Measurements from ENCODE around the gene BAHCC1.
"Not testable (repeated sequence)": the region's sequence is repeated elsewhere in the genome, so short reads cannot be mapped to it uniquely, and the experiment has no call there.

The BAHCC1 gene

DNA sequence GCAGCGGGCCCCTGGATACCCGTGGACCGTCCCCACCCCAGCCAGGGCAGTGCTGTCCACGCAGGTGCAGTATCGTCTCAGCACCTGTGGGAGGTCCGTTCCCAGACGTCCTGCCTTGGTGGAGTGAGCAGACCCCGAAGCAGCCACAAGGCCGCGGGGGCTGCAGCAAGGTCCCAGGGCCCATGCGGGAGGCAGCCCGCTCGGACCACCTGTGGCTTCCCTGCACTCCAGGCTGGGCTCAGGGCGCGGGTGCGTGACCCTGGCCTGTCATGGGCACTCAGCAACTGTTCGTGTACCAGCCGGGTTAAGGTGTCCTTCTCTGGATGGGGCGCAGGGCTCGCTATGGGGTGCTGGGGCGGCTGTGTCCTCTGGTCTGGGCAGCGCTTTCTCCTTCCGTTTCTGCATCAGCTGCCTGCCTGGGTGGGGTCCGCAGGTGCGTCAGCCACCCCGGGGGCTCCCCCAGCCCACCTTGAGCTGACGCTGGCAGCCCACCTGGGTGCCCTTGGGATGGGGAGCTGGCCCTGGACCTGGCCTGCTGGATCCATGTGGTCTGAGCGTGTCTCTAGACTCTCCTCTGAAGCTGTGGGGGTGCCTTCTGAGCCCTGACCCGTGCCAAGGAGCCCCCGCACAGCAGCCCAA lies 18.4 kb downstream of the BAHCC1 start:
- no peak for DNase-seq (ENCODE audit: low spot score)

DNA sequence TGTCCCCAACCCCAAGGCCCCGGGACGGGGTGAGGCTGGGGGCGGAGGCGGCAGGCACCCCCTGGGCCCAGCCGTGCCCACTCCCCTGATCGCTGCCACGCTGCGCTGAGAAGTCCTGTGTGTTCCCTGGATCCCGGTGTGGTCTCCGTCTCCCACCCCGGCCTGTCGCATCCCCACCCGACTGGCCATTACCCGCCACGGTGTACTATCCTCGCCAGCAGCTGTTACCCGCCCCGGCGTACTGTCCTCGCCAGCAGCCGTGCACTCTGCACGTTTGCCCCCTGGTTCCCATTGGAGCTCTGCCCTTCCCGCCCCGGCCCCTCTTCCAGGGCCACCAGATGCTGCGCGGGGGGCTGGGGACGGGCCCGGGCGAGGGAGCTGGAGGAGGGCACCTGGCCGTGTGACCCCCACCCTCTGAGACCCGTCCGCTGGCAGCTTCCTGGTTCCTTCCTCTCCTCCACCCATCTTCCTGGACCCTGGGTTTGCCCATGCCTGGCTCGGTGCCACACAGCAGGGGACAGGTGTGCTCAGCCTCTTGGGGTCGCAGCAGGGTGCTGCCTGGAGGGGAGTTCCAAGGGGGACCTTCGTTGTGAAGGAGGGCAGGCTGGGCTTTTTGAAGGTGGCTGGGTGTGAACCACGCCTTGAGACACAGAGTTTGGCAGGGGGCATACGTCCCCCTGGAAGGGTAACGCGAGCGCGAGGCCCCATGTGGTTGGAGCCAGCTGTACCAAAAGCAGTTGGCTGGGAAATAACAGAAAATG lies 19.7 kb downstream of the BAHCC1 start:
- DNase-seq (ENCODE audit: low spot score): no peak

DNA sequence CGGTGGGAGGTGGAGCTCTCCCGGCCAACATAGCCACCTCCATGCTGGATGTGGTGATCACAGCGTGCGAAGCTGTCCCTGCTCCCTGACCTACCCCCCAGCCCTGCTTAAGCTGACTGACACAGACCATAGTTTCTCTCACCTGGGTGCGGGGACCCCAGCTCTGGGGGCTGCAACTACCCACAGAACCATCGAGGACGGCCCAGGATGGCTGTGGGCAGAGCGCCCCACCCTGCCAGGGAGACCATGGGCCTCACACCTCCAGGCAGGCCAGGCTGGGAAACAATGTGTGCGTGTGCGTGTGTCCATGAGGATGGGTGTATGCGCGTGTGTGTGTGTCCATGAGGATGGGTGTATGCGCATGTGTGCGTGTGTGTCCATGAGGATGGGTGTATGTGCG lies 20.4 kb downstream of the BAHCC1 start:
- no peak for DNase-seq (ENCODE audit: low spot score)

DNA sequence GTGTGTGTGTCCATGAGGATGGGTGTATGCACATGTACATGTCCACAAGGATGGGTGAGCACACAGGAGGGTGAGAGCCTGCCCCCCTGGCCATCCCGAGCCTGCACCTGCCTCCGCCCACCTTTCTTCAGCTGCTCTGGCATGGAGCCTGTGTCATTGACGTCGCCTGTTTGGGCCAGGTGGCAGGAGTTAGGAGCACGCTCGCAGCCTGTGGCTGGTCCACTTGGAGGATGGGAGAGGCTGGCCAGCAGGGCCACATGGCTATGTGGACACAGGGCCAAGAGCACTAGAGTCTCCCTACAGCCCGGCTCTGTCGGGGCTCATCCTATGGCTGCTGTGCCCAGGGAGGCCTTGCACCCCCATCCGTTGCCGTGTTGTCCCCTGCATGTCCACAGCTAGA lies 21.4 kb downstream of the BAHCC1 start:
- DNase-seq (ENCODE audit: low spot score): no peak

DNA sequence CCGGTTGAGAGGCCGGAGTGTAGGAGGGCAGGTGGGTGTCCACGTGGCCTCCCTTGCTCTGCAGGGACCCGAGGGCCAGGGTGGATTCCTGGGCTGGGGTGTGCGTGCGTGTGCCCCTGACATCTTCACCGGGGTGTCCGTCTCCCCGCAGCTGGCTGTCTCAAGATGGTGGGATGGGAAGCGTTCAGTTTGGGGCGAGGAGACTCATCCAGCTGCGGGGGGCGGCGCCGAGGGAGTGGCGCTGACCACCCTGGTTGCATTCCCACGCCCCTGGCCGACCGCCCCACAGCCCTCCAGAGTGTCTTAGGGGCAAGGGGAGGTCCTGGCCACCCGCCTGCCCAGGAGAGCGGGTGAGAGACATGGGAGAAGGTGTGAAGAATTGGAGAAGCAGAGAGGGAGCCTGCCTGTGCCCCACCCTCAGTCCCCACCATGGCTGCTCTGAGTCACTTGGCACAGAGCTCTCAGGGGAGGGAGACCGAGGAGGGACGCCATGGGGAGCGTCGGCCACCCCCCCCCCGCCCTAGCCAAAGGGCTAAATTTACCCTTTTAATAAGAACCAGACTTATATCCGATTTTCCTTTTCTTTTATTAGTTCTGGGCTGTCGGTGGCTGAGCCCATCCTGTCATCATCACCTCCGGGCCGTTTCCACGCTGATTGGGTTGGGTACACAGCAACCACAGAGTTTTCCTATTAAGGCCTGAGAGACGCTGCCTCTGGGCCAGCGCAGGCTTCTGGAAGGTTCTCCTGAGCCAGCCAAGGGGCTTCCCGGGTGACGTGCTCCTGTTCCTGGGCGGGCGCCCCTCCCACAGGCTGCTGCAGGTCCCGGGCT lies 22.0 kb downstream of the BAHCC1 start:
- DNase-seq (ENCODE audit: low spot score): no peak

DNA sequence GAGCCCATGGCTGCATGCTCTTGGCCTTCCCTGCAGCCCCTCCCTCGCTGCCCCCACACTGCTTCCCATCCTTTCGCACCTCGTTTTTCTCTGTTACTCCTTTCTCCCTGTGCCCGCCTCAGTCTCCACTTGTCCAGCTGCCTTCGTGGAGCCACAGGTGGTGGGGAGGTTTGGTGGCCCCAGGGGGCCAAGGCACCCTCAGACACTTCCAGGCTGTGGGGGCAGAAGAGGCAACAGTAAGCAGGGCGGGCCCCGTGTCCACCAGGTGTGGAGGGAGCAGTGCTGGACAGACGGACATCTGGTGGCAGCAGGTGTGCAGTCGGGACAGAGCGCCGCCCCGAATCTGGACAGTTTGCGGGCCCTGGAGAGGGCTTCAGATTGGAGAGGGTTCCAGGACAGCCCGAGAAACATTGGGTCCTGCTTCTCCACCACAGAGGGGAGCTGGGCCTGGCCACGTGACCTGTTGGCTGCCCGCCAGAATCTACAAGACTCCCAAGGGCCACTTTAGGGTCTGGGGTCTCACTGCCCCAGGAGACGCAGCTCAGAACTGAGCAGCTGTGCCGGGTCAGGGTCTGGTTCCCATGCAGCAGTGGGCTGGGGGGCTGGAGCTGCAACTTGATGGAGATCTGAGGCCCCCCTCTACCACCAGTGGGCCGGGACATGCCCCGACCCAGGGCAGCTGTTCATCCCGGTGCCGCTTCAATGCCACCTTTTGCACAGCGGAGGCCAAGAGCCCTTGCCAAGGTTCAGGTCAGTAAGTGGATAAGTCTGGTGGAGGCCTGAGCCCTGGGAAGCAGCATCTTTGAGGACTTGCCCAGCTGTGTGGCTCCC lies 22.8 kb downstream of the BAHCC1 start:
- DNase-seq (ENCODE audit: low spot score): no peak

DNA sequence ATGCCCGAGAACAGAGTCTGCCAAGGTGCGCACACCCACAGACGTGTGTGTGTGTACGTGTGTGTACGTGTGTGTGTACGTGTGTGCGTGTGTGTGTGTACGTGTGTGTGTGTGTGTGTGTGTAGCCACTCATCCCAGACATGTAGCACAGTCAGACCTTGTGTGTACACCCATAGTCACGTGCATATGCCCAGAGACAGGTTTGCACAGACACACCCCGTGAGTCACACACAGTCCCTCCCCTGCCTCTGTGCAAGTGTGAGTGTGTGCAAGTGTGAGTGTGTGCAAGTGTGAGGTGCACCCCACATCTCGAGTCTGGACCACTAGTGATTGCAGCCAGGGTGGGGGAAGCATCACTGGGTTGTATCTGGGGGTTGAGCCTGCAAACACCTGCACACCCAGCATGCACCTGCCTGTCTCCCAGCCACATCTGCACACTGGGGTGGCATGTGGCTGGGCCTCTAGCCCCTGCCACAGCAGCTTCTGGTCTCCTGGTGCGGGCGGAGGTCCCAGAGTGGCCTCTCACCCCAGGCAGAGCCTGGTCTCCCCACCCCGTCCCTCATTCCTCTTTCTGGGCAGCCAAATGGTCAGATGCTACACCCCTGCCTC lies 23.6 kb downstream of the BAHCC1 start:
- DNase-seq (ENCODE audit: low spot score): no peak

DNA sequence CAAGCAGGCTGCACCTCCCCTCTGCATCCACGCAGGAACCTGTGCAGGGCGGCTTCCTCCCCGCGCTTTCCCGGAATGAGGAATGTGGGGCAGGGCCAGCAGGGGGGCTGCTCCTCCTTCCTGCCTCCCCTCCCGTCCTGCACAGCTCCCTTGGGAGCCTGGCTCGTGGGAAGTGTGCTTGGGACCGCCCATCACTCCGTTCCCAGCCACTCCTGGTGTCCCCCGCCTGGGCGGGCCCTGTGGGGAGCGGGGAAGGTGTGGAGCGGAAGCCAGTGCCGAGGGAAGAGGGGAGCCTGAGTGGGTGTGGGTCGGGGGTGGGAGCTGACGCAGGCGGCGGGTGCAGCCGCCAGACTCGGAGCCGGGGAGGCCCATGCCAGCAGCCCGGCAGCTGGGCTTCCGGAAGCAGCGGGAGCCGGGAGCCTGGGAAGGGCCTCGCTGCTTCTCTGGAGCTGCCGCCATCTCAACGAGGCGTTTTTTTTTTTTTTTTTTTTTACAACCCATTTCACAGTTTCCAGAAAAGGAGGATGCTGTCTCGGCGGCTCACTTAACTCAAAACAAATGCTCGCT lies 24.1 kb downstream of the BAHCC1 start:
- peak; percentile 86 for DNase-seq (ENCODE audit: low spot score)

DNA sequence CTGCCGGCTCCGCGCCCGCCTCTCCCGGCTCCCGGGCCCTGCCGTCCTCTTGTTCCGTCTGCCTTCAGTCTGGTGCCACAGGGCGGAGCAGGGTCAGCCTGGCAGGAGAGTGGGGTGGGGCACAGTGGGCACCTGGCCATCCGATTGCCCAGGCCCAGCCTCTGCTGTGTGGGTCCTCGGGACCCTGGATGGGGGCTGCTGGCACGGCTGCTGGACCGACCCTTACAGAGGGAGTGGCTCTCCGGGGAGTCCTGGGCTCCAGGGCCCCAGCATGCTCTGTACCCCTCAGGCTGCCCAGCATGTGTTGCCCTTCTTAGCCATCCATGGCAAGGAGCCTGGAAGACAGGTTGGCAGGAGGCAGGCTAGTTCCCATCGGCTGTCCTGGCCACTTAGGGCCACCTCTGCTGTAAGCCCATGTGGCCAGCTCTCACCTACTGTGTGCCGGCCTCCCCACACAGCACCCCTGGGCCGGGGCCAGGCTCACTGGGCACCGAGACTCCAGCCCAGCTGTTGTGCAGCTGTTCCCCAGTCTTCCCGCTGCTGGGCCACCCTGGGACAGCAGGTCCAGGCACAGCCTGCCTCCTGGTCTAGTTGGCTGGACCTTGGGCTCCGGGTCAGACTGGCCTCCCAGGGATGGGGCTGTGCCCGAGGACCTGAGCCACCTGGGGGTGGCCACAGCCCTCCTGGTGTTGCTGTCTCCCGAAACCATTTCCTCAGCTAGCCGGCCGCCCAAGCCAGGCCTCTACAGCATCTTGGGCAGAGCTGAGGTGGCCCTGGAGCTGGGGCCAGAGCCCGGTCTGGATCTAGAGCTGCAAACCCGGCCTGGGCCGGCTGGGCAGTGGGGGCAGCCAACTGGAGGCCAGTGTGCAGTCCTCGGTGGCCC lies 24.9 kb downstream of the BAHCC1 start:
- DNase-seq (ENCODE audit: low spot score): no peak

DNA sequence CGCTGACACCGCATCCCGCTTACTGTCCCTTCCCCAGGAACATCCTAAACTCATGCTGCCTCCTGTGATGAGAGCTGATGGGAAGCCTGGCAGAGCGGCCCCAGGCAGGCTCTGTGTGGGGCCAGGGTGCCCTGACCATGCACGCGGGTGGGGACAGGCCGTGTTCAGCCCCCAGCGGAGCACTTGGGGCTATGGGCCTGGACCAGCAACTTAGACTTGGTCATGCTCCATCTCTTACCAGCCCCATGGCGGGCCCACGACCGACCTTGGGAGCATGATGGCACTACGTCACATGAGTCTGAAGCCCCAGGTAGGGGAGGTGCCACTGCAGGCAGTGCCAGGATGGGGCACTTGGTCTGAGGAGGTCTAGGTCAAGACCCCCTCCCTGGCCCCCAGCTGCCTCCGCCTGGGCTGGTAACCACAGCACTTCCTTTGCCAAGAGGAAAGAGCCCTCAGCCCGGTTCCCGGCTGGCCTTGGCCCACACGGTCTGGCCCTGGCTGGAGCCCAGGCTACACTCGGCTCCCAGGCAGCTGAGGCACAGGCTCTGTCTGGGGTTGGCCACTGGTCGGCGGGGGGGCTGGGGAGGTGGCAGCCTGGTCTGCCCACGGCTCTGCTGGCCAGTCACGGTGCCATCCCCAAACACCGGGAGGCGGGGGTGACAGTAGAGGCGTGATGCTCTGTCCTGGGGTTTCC lies 25.7 kb downstream of the BAHCC1 start:
- DNase-seq (ENCODE audit: low spot score): no peak

DNA sequence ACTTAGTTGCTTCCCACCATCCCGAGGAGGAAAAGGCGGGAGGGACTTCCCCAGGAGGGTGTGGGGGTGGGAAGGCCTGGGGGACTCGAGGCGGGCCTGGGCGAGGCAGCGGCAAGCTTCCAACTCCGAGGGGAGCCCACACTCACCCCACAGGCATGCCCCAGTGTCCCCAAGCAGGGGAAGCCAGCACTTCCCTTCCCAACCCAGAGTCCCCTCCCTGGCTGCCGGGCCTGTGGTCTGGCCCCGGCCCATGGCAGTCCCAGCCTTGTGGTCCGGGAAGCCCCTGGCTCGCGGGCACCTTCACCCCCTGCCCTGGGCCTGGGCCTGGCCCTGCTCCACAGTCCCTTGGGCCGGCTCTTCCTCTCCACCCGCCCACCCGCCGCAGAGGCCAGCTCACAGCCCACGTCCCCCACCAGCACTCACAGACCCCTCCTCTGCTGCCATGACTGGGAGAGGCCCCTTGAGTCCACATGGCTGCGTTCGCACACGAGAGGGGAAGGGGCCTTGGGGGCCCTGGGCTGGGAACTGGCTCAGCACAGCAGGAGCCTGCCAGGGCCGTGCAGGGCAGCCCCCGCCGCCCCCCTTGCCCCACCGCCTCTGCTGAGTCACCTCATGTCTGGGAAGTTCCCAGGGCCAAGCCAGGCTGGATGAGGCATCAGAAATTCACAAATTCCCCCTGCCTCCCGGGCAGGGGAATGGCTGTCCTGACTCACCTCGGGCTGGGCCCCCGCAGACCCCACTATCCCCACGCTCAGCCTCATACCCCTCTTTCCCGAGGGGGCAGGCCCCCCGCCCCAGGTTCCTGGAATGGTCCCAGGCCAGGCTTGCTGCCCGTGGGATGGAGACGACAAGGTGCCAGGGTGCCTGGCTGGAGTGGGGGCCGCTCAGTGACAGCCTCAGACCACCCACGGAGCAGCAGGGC lies 27.8 kb downstream of the BAHCC1 start:
- no peak for DNase-seq (ENCODE audit: low spot score)

DNA sequence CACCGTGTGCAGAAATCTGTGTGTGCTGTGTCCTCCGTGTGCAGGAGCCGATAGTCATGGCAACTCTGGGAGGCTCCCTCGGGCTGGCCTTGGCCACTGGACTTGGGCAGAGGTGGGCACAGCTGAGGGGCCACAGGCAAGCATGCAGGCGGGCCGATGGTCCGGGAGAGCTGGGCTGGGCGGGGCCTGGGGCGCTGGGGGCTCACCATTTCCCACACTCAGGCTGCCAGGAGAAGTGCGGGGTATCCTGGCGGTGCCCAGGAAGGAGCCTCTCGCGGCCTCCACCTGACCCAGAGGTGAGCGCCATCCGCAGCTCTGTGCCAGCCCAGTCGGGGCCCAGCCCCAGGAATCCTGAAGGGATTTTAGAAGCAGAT lies 28.4 kb downstream of the BAHCC1 start:
- no peak for DNase-seq (ENCODE audit: low spot score)

DNA sequence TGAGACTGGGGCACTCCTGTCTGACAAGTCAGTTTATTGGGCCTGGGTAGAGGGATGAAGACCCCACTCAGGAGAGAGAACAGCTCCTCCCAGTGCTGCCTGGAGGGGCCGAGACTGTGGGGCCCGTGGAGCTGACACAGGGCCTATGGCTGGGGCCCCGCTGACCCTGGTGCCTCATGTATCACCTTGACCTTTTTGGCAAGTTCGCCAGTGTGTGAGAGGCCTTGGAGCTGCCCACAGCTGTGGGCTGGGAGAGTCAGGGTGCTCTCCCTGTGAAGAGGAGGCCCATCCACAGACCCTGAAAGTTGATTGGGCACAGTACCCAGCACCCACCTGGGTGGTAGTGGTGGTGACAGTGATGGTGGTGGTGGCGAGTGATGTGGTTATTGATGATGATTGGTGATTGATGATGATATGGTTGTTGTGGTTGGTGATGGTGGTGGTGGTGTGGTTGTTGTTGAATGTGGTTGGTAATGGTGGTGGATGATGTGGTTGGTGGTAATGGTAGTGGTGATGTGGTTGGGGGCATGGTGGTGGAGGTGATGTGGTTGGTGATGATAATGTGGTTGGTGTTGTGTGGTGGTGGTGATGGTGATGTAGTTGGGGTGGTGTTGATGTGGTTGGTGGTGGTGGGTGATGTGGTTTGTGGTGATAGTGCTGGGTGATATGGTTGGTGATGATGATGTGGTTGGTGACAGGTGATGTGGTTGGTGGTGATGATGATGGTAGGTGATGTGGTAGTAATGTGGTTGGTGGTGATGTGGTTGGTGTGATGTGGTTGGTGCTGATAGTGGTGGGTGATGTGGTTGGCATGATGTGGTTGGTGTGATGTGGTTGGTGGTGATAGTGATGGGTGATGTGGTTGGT lies 29.1 kb downstream of the BAHCC1 start:
- no peak for DNase-seq (ENCODE audit: low spot score)

DNA sequence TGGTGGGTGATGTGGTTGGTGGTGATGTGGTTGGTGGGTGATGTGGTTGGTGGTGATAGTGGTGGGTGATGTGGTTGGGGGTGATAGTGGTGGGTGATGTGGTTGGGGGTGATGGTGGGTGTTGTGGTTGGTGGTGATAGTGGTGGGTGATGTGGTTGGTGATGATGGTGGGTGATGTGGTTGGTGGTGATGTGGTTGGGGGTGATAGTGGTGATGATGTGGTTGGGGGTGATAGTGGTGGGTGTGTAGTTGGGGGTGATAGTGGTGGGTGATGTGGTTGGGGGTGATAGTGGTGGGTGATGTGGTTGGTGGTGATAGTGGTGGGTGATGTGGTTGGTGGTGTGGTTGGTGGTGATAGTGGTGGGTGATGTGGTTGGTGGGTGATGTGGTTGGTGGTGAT lies 29.8 kb downstream of the BAHCC1 start:
- DNase-seq (ENCODE audit: low spot score): not testable (repeated sequence)

DNA sequence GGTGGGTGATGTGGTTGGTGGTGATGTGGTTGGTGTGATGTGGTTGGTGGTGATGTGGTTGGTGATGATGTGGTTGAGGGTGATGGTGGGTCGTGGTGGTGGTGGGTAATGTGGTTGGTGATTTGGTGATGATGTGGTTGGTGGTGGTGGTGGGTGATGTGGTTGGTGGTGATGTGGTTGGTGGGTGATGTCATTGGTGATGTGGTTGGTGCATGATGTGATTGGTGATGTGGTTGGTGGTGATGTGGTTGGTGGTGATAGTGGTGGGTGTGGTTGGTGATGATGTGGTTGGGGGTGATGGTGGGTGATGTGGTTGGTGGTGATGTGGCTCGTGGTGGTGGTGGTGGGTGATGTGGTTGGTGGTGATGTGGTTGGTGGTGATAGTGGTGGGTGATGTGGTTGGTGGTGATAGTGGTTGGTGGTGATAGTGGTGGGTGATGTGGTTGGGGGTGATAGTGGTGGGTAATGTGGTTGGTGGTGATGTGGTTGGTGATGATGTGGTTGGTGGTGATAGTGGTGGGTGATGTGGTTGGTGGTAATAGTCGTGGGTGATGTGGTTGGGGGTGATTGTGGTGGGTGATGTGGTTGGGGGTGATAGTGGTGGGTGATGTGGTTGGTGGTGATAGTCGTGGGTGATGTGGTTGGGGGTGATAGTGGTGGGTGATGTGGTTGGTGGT lies 30.6 kb downstream of the BAHCC1 start:
- not testable (repeated sequence) for DNase-seq (ENCODE audit: low spot score)

DNA sequence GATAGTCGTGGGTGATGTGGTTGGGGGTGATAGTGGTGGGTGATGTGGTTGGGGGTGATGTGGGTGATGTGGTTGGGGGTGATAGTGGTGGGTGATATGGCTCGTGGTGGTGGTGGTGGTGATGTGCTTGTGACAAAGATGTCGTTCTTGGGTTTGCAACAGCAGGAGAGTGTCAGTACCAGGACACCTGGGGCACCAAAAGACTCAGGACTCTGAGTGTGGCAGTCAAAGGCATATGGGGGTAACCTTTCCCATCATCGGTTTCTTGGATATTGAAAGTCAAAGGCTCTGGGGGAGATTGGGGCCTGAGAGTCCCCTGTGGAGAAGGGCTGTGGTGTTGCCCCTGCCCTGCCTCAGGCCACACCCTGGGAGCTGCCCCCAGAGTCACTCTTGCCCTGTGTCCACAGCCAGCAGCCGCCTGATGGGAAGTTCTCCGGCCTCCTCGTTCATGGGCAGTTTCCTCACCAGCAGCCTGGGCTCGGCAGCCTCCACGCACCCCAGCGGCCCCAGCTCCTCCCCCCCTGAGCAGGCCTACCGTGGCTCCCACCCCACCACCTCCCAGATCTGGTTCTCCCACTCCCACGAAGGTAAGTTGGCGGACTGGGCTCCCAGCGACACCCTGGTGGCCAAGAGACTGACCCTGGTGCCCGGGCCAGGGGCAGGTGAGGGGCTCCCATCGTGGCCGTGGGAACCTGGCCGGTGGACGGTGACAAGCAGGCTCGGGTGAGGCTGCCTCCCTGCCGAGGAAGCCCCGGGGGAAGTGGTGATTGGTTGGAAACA lies 31.3 kb downstream of the BAHCC1 start:
- no peak for DNase-seq (ENCODE audit: low spot score)

All from HuH-7.5 (cell line).